DMS153 treated with DMSO at 0.1 percent for 48 hours (cell line): Measurements from ENCODE around the gene MTHFS.
"Not testable (repeated sequence)": the region's sequence is repeated elsewhere in the genome, so short reads cannot be mapped to it uniquely, and the experiment has no call there.

Experiments used
- DNase-seq: peaks from one replicate; lab custom pipeline; 2025; ENCODE audit not compliant: unreplicated experiment; lab: John Stamatoyannopoulos, UW

MTHFS gene

DNA sequence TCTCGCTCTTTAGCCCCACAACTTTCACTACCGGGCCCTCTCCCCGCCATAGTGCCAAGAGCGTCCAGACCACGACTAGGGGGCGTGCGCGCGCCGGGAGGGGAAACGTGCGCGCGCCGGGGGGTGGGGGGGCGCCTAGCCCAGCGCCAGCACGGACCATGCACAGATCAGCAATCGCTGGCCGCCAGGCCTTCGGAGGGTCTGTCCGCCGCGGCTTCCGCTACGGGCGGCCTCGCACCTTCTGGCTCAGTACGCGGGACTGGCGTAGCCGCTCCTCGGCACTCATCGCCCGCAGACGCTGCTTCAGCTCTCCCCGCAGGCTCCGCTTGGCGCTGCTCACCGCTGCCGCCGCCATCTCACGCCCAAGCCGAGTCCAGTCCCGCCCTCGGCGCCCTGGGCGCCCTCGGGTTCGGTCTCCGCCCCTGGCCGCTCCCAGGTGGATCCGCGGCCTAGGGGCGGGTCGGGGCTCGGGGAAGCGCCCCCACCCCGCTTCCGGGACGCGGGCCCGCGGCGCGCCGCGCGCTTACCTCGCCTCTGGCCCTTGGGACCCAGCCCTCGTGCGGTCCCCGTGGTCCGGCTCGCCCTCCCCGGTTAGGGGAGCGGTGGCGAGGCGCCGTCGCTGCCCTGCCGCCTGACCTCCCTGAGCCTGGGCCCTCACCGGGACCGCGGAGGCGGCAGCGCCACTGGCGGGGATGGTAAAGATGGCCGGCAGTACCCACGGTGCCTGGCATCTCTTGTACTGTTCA, at the start of gene MTHFS:
Gene MTHFS, minus strand, starts transcription at position 381 of the 746 bp plus-strand sequence. Its CDS starts 26 bp downstream, at position 355.
- DNase-seq = no peak

GRCh38 chr15:79944622-79945021, 47.8 kb upstream of the MTHFS start:
- no peak for DNase-seq

DNA sequence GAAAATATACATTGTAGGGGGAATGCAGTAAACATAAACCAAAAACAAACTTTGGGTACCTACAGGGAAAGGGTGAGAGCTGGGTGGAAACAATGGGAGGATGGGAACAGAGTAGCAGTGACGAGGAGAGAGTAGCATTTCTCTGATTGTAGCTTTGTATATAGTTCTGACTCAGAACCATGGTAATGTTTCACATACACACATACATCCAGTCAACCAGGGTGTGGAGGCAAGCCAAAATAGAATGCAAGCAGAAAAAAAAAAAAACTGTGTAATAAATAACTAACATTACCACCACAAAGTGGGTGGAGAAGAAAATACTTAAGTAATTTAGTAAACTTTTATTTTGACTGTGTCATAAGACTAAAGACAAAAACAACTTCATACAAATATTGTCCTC, 47.0 kb upstream of the MTHFS start:
- no peak for DNase-seq

DNA sequence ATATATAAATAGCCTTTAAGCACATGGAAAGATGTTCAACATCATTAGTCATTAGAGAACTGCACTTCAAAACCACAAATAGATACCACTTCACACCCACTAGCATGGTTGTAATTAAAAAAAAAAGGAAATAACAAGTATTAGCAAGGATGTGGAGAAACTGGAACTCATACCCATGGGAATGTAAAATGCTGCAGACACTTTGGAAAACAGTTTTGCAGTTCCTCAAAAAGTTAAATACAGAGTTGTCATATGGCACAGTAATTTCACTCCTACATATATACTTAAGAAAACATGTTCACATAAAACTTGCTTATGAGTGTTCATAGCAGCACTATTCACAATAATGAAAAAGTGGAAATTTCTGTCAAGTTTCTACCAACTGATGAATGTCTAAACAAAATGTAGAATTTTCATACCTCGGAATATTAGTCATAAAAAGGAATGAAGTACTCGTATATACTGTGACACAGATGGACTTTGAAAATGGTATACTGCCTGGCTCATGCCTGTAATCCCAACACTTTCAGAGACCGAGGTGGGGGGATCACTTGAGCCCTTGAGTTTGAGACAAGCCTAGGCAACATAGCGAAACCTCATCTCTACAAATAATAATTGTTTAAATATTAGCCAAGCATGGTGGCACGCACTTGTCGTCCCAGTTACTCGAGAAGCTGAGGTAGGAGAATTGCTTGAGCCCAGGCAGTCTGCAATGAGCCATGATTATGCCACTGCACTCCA, 46.1 kb upstream of the MTHFS start:
- DNase-seq = no peak

GRCh38 chr15:79939399-79939798, 42.6 kb upstream of the MTHFS start:
- no peak for DNase-seq

GRCh38 chr15:79938143-79938542, 41.3 kb upstream of the MTHFS start:
- no peak for DNase-seq

- not testable (repeated sequence) for DNase-seq
Observed at GRCh38 chr15:79935556-79936201, 38.9 kb upstream of the MTHFS start.

DNA sequence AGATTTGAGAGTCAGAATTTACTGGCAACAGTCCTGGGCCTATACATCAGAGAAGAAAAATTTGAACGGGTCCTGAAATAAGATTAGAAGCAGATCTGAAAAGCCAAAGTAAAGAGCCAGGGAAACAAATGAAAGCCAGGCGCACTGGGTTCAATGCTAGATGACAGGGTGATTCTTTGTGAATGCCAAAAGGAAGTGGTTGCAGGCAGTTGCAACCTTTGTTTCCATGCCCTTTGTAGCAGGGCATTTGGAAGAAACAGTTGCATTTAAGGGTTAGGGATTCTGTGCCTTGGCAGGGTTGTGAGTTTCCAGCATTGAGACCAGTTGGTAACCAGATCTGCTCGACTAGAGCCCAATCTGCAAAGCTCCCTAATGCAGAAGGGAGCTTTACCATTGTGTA, 36.4 kb upstream of the MTHFS start:
- DNase-seq = no peak

GRCh38 chr15:79932447-79932846, 35.6 kb upstream of the MTHFS start:
- DNase-seq = no peak

DNA sequence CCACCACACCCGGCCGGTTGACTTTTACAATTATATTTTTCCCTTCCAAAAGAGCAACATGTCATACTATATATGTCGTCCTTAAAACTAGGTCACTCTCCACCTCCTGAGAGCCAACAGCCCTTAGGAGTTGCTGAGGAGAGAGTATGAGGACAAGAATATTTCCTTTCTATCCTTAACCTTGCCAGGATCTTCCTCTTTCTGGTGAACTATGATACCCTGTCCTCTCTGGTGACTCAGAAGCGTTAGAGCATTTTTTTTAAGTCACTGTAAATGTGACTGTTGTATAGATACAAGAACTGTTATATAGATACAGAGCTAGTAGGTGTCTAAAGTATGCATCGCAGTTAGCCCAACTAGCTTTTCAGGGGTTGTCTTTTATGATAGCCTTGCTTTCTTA, 33.7 kb upstream of the MTHFS start:
- no peak for DNase-seq

DNA sequence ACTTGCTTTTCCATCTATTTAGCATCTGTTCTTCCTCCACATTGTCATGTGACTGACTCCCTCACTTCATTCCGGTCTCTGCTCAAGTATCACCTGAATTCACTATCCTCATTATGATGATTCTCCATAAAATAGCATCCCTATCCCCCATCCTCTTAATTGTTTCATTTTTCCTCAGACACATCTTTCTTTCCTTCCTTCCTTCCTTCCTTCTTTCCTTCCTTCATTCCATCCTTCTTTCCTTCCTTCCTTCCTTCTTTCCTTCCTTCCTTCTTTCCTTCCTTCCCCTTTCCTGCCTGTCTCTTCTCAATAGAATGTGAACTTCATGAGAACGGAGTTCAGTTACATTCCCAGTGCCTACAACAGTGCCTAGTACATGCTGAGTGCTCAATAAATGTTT, 32.6 kb upstream of the MTHFS start:
- no peak for DNase-seq

DNA sequence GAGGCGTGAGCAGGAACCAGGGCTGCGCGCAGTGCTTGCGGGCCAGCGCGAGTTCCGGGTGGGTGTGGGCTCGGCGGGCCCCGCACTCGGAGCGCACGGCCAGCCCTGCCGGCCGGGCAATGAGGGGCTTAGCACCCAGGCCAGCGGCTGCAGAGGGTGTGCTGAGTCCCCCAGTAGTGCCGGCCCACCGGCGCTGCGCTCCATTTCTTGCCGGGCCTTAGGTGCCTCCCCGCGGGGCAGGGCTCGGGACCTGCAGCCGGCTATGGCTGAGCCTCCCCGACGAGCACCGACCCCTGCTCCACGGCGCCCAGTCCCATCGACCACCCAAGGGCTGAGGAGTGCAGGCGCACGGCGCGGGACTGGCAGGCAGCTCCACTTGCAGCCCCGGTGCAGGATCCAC, 29.3 kb upstream of the MTHFS start:
- DNase-seq = not testable (repeated sequence)

- DNase-seq = no peak
Observed at GRCh38 chr15:79924379-79924778, 27.6 kb upstream of the MTHFS start.

DNA sequence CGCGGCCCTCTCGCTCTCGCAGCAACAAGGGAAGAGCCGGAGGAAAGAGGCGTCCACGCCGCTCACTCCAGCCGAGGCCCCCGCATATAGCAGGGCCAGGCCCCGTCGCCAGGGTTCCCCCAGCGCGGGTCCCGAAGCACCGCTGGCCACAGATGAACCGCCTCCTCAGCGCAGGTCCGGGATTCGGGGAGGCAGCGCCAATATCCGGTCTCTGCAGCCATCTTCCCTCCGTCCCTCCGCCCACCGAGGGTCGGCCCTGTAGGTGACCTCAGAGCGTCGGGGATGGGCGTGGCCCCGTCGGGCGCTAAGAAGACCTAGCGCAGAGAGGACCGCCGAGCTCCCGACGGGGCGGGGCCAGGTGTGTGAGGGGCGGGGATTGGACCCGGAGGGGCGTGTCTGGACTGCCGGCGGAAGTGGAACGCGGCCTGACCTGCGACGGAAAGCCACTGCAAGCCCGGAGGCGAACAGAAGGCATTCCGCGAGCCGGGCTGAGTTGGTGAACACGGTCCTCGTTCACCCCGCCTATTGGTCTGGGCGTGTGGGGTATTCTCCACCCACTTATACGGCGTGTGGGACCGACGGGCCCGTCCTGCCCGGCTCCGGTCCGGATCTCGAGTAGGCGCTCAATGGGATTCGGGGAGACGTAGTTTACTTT, 26.8 kb upstream of the MTHFS start:
- peak; percentile 63 for DNase-seq

DNA sequence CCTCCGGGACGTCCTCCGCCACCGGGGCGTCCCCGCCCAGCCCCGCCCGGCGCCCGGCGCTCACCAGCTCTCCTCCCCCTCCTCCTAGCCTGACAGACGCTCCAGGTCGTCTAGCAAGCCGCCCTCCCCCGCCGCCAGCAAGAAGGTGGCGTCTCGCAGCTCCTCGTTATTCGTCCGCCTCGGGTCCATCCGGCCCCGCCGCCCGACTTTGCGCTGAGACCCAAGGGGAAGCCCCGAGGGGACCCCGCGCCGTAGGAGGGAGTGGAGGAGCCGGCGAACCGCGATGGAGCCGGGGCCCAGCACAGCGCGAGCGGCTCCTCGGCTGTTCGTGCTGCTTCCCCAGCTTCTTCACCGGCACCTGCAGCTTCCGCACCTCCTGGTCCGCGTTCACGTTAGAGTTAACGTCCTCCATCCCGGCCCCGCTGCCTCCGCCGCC, 26.3 kb upstream of the MTHFS start:
- no peak for DNase-seq

GRCh38 chr15:79922512-79923078, 25.8 kb upstream of the MTHFS start:
- no peak for DNase-seq

DNA sequence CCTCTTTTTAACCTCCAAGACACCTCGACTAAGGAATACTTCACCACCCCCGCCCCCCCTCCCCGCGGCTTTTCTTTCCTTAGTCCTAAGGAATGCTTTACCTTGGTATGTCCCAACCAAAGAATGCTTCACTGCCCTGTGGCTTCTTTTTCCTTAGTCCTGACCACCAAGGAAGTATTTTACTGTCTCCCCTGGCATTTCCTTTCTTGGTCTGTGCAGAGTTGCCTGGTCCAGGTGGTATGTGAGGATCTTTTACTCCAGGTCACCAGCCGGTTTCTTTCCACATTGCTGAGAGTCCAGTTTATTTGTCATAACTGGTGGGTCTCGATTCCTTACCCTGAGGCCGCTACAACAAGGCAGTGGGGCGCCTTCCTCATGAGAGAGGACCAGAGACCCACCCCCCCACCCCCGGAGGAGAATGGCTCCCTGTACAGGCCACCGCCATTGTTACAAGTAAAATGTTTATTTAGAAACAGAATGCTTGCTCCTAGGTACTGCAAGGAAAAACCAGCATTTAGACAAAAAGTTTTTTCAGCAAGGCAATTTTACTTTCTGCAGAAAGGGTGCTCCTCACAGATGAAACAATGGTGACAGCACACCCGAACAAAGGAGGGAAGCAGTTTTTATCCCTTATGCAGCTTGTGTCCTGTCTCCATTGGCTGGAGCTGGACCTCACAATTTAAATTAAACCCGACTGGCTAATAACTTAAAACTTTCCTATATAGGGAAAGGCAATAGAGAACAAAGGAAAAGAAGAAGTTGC, 23.1 kb upstream of the MTHFS start:
- no peak for DNase-seq

DNA sequence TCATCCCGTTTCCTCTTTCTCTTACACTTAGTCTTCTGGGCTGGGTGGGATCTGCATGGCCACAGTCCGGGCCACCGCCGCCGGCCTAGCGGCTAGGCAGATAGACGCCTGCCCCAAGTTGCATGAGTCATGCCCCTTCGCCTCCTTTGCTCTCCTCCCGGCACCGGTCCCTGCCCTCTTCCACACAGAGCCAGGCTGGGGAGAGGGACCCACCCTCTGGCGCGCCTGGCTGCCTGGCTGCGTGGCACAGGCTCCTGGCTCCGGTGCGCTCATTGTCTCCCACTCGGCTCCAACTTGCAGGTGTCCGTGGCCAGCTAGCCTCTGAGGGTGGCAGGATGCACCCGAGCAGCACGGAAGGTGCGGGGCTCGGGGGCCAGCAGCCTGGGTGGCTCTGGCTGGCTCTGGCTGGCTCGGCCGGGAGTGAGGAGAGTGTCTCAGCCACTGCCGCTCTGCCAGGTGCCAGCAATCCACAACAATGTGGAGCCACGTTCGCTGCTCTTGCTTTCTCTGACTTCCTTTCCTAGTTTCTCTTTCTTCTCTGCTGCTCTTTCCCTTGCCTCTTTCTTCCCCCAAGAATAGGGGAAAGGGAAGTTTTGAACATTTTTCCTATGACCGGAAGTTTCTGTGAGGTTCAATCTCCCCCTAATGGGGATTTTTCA, 22.4 kb upstream of the MTHFS start:
- no peak for DNase-seq

DNA sequence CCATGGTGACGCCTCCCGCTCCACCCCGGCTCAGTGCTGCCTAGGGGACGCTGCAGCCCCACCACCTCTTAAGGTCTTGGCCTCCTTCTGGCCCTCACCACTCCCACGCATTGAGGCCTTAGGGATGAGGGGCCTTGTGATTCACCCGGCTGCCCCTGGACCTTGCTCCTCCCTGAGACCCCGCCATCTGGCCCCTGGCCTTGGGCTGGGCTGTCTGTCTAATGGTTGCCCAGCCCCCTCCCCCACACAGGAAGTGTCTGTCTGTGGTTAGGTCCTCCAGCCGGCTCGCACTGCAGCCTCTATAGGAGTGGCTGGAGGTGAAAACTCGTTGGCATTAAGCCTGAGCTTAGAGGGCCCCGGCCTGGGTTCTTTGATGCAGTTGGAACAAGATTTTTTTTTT, 21.5 kb upstream of the MTHFS start:
- DNase-seq = no peak
